GM19035 (cell line): ENCODE measurements around the gene SPRING1.
"Not testable (repeated sequence)": the region's sequence is repeated elsewhere in the genome, so short reads cannot be mapped to it uniquely, and the experiment has no call there.

Experiments used
- ATAC-seq: cut with Tn5 transposase; IDR thresholded peaks from one replicate; pipeline ENCODE4 v1.9.1; 2021; ENCODE audit not compliant: unreplicated experiment

Gene SPRING1

DNA sequence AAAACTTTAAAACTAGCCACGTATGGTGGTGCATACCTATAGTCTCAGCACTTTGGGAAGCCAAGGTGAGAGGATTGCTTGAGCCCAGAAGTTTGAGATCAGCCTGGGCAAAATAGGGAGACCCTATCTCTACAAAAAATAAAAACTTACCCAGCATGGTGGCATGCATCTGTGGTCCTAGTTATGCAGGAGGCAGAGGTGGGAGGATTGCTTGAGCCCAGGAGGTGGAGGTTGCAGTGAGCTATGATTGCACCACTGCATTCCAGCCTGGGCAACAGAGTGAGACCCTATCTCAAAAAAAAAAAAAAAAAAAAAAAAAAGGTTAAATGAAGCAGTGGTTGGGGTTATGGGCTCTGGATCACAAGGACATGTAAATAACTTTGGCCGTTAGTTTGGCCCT is 4.9 kb upstream of the SPRING1 start:
- not testable (repeated sequence) for ATAC-seq

- no peak for ATAC-seq
Observed at GRCh38 chr12:116739381-116739887, 1.6 kb upstream of the SPRING1 start.

DNA sequence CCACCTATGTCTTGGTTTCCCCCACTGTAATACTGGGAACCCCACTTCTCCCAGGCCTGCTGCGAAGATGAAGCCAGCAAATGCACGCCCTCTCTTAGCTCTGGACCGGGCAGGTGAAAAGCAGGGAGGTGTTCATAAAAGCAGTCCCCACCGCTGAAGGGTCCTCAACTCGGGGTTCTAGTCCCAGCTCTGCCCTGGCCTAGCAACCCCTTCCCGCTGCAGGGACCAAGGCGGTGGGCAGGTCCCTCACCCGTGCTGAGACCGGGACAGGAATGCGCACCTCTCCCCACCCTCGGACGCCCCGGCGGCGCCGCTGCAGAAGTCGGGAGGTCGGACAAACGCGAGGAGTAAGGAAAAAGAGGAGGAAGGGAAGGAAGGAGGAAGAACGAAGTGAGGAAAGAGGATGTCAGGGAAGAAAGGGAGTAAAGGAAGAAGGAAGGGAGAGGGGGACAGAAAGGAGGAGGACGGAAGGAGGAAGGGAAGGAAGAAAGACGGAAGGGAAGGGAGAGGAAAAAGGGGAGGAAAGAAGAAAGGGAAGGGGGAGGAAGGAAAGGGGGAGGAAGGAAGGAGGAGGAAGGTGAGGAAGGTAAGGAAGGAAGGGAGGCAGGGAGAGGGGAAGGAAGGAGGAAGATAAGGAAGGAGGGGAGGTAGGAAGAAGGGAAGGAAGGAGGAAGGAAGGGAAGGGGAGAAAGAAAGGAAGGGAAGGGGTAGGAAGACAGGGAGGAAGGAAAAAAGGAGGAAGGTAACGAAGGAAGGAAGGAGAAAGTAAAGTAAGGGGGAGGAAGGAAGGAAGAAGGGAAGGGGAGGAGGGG is 701 bp downstream of the SPRING1 start:
- no peak for ATAC-seq

- ATAC-seq, result no peak
Observed at GRCh38 chr12:116735951-116736599, 1.8 kb downstream of the SPRING1 start.

GRCh38 chr12:116735084-116735483 is 2.8 kb downstream of the SPRING1 start:
- no peak for ATAC-seq

GRCh38 chr12:116734156-116734768 is 3.6 kb downstream of the SPRING1 start:
- ATAC-seq, result no peak

DNA sequence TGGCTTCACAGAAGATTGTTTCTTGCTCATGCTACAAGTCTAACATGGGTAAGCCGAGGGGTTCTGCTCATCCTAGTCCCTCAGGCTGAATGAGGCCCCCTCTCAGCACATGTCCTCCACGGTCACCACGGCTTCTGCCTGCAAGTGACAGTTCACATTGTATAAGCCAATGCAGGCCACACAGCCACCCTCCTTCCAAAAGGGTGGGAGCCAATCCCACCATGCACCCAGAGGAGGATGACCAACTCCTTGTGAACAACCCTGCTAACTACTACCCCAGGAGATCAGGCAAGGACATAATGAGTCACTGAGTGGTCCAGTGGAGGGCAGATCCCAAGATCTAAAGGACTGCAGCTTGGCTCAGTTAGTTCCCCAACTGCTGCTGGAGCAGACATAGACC is 6.1 kb downstream of the SPRING1 start:
- ATAC-seq, result no peak

DNA sequence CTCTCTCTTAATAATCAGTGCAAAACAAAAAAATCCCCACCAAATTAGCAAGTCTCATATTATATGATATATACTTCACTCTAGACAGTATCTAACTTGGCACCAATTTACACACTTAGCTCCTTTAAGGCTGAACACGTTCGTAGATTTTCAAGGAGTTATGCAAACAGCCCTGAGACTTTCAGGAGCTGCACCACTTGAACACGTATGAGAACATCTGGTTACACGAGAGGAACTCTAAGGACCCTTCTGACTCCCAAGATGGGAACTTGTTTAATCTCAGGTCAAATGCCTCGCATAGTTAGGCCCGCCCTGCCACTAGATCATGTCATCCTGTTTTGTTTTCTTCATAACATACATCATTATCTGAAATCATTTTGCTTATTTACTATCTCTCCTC is 10.0 kb downstream of the SPRING1 start:
- ATAC-seq, result no peak

DNA sequence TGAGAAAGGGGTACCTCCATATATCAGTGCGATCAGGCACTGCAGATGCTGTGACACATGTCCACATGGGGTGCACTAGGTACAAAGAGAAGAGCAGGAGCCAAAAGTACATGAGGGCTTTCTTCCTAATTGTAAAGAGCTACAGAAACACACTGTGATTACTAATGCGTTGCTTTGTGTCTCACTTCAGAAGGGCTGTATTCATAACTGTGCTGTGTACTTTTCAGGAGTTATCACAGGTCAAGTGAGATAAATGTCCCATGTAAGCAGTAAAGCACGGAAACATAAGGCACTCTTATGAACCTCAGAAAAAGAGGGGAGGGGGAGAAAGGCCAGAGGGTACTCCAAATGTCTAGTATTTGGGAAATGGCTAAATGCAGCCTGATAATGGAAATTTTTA is 10.6 kb downstream of the SPRING1 start:
- no peak for ATAC-seq

DNA sequence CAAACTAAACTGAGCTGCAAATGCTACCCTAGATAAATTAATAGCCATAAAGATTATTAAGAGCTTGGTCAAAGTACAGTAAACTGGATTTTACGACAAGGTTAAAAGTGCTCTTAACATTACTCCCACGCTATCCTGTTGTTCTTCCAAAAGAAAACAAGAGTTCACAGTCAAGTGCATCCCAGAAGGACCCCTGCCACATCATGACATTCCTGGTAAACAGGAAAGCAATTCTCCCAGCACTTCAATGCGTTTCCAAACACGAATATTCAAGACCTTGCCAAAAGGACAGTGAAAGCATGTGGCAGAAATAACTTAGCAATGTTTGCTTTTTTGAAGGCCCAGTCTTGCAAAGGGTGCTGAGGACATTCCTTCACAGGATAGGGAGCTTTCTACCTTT is 11.2 kb downstream of the SPRING1 start:
- ATAC-seq, result no peak

DNA sequence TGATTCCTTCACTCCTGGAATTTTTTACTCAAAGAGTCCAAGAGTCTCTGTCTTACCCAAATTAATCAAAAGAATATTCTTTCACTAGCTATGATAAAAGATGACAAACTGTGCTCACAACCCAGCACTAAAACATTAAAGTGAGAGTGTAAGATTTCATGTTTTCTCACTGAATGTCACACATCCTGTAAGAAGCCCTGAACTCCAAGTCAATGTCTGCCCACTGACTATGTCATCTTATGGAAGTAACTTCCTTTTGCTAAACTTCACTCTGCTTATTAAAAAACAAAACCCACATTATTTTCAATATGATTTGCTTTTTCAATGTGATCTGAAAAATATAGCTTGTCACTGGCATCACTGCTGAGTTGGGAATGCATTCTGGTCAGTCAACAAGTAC is 15.6 kb downstream of the SPRING1 start:
- no peak for ATAC-seq

DNA sequence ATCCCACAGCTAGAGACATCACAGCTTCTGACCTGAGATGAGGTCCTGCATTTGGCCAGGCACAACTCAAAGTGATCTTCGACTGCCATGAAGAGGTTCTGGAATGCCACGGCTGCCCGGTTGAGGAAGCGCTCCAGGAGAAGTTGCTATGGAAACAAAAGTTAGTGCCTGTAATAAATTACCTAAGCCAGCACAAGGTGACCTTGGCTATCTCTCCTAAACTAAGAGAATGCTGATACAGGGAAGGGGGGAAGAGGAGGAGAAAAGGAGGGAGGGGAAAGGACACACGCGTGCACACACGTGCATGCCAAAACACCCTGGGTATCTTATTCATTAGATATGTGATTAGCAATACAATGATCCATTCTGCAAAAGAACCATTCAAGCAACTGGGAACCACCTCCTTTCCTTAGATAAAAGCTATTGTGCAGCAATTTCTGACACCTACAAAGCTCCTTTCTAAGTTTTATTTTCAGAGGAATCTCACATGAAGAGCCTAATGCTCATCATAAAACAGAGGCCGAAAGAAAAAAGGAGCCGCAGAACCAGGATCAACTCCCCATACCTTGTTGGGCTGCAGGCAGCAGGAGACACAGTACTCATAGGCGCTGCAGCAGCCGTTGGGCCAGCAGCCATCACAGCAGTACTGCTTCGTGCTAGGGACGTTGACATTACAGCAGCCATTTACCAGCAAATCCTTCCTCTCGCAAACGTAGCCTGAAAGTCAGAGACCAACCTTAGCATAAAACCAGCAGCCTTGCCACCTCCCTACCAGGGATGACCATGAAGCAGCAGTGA is 17.9 kb downstream of the SPRING1 start:
- no peak for ATAC-seq

DNA sequence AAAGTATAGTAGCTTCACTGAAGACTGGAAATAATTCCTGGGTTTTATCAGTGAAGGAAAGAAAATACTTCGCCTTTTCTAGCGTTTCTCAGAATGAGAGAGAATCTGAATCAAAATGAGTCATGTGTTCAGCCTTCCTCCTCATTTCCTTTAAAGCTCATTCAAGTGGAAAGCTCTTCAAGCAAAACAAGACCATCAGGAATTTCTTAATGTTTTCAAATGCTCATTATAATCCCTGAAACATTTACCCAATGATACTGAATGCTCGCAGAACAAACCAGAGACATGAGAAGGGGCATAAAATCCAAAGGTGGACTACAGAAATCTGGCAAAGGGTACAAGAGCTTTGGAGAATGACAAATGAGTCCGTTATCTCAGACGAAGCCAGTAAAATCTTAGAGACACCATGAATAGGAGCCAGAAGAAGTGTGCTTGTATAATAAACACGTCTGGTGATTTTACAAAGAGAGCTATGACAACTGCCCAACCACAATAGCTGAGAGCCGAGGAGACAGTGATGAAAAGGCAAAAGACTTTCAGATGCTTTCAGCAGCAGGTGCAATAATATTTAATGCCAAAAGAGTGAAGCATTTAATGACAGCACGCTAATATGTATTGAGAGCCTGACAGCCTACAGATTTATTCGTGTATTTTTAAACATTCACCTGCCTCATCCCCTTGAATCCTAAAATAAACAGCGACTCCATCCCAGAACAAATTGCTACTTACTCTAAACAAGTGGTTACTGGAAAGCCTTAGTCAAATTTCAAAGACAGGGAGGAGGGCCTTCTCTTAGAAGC is 19.0 kb downstream of the SPRING1 start:
- no peak for ATAC-seq

DNA sequence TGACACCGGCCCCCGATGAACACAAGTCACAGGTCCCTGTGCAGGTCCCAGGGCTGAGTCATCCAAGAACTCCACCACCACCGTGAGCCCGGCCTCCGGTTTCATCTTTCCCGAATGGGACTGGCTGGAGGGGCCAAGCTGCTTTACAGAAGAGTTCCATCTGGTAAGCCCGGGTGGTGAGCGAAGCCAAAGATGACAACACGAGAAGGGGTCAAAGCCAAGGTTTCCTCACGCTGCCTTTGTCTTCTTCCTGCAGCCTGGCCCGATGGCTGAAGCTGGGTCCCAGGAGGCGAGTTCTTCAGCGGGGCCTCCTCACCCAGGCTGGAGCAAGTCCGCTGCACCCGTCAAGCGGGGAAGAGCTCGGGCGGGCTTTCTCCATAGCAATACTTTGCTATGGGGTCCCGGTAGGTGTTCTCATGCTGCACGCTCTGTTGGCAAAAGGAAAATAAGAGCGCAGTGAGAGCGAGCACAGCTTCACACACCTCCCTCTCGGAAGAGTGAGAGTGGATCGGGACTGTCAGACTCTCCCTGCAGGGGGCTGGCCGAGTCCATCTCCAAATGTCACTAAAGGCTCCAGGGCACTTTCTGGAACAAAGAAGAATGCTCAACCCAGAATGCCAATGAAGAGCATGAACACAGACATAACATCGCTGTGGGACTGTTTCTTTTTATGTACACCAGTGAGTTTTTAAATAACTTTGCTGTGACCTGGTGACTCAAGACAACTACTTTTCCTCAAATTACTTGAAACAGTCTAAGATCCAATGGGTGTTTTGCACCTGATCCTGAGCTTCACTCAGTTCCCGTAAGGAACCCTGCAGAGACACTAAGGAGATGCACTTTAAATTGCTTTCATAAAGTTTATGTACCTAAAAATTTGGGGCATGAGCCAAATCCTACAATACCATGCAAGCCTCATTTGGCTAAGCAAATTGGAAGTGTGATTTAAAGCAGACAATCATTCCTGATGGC is 20.1 kb downstream of the SPRING1 start:
- ATAC-seq, result no peak

DNA sequence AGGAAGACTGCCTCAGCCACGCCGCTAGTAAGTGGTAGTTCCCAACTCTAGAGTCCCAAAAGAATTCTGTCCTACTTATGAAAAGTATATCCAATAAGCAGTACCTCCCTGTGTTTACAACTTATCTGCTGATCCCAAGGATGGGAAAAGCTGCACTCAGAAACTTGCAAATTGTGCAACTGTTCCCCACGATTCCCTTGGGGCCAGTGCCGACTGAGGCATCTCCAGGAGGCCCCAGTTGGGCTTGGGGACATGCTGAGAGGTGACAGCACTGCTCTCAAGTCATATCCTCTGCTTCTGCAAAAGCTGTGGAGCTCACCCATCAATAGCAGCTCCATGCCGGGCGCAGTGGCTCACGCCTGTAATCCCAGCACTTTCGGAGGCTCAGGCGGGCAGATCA is 23.7 kb downstream of the SPRING1 start:
- ATAC-seq, result no peak

GRCh38 chr12:116713527-116713926 is 24.3 kb downstream of the SPRING1 start:
- no peak for ATAC-seq

DNA sequence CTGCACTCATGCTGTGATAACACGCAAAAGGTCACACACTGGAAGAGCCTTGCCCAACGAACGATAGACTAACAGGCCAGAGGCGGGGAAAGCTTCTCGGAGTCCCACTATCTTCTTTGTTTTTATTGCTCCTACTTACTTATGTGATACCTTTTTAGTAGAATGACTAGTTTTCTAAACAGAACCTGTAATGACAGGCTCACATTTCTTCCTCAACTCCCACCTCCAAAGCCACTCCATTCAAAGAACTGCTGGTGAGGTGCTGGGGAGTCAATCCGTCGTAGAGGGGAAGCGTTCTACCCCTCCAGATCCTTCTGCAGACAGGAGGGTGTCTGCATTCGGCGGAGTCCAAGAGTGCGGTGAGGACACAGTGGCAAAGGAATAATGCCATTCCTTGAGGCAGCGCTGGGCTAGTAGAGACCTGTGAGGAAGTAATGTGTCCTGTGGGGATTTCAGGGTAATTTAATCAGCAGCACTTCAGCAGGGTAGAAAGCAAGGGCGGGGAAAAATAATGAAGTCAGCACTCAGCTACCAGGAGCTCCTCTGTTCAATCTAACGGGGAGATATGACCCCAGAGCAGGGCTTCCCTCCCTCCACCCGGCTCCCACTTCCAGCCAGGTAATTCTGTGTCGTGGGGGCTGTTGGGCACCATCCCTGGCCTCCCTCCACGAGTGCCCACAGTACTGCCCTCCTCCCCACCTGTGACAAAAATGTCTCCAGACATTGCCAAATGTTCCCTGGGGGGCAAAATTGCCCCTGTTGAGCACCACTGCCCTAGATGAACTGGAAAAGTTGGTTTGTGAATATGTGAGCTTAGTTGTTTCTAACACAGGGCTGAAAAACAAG is 25.2 kb downstream of the SPRING1 start:
- no peak for ATAC-seq
